ENCODE data around the gene CATSPER4. TPM values are rescaled to one million over a fixed set of nuclear protein-coding genes. Genes with fewer than 3 reads are reported as not detected.

CATSPER4 gene
- total RNA-seq, 4 donors from 2014 or later: not detected

DNA sequence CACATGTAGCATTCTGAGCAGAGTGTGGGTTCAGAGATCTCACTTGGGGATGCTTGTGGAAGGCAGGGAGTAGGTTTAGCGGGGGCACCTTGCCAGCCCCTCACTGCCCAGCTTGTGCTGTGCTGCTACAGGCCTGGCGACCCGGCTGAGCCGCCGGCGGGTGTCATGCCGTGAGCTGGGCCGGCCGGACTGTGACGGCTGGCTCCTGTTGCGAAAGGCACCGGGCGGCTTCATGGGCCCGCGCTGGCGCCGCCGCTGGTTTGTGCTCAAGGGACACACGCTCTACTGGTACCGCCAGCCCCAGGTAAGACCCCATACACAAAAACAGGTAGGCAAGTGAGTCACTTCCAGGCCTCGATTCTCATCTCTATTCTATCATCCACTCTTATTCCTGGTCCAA is 5.5 kb upstream of the CATSPER4 start:
- no peak for DNase-seq (ENCODE audit: low spot score in 2 of 2)
- intact Hi-C loops (cut with DNase I; ENCODE audit: low total_unique reads): no loop called here
- WGBS, 2 donors: 93 to 94% methylated on average over 21 of the region's 21 CpGs
- TF ChIP-seq POLR2A (IDR thresholded peaks at IDR 0.05): no peak
- TF ChIP-seq, protein P1, sequence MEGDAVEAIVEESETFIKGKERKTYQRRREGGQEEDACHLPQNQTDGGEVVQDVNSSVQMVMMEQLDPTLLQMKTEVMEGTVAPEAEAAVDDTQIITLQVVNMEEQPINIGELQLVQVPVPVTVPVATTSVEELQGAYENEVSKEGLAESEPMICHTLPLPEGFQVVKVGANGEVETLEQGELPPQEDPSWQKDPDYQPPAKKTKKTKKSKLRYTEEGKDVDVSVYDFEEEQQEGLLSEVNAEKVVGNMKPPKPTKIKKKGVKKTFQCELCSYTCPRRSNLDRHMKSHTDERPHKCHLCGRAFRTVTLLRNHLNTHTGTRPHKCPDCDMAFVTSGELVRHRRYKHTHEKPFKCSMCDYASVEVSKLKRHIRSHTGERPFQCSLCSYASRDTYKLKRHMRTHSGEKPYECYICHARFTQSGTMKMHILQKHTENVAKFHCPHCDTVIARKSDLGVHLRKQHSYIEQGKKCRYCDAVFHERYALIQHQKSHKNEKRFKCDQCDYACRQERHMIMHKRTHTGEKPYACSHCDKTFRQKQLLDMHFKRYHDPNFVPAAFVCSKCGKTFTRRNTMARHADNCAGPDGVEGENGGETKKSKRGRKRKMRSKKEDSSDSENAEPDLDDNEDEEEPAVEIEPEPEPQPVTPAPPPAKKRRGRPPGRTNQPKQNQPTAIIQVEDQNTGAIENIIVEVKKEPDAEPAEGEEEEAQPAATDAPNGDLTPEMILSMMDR (IDR thresholded peaks at IDR 0.05): no peak
- H3K4me3 ChIP-seq (ENCODE audit: low read depth, poor library complexity, severe bottlenecking): no peak overlapping the region

DNA sequence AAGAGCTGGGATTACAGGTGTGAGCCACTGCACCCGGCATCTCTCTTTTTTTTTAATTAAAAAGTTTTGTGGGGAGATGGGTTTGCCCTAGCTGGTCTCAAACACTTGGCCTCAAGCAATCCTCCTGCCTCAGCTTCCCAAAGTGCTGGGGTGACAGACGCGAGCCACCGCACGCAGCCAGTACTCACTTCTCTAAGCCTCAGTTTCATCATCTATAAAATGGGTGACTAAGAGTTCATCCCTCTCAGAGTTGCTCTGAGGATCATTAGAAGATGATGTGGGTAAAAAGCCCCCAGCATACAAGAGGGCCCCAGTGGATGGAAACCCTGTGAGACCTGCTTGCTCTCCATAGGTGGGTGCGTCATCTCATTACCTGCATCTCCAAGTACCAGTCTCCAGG is 2.5 kb upstream of the CATSPER4 start:
- DNase-seq (ENCODE audit: low spot score in 2 of 2): no peak
- intact Hi-C loops (cut with DNase I; ENCODE audit: low total_unique reads): no loop called here
- TF ChIP-seq, protein P1 (IDR thresholded peaks at IDR 0.05): no peak
- no peak for TF ChIP-seq POLR2A (IDR thresholded peaks at IDR 0.05)
- WGBS, 2 donors: 95 to 100% methylated on average over 6 of the region's 6 CpGs
- H3K4me3 ChIP-seq (ENCODE audit: low read depth, poor library complexity, severe bottlenecking): no peak overlapping the region

DNA sequence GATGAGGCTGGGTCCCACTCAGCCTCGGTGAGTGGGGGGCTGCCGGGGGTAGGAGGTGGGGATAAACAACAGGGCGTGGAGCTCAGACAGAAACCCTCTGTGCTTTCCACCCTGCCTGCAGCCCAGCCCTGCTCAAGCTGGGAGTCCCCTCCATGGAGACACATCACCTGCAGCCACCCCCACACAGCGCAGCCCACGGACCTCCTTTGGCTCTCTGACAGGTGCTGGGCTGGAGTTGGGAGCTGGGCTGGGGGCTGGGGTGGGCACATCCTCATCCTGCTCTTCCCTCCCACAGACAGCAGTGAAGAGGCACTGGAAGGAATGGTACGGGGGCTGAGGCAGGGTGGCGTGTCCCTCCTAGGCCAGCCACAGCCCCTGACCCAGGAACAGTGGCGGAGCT is 1.9 kb upstream of the CATSPER4 start:
- intact Hi-C loops (cut with DNase I; ENCODE audit: low total_unique reads): no loop called here
- DNase-seq (ENCODE audit: low spot score in 2 of 2): no peak
- TF ChIP-seq, protein P1 (IDR thresholded peaks at IDR 0.05): no peak
- no peak for TF ChIP-seq POLR2A (IDR thresholded peaks at IDR 0.05)
- WGBS, 2 donors: 85 to 93% methylated on average over 8 of the region's 8 CpGs
- H3K4me3 ChIP-seq (ENCODE audit: low read depth, poor library complexity, severe bottlenecking): no peak overlapping the region

DNA sequence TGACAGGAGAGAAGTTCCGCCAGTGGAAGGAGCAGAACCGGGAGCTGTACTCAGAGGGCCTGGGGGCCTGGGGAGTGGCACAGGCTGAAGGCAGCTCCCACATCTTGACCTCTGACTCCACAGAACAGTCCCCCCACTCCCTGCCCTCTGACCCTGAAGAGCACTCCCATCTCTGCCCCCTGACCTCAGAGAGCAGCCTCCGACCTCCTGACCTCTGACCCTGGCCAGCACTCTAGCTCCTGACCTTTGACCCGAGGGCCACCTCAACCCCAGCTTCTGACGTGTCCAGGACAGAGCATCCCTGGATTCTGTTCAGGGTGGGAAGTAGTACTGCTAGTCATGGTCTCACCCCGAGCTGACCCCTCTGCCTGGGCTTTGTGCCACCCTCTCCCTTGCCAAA is 1.1 kb upstream of the CATSPER4 start:
- TF ChIP-seq POLR2A (IDR thresholded peaks at IDR 0.05): no peak
- TF ChIP-seq, protein P1 (IDR thresholded peaks at IDR 0.05): no peak
- WGBS, 2 donors: 81 to 84% methylated on average over 6 of the region's 6 CpGs
- intact Hi-C loops (cut with DNase I; ENCODE audit: low total_unique reads): no loop called here
- no peak for DNase-seq (ENCODE audit: low spot score in 2 of 2)
- H3K4me3 ChIP-seq (ENCODE audit: low read depth, poor library complexity, severe bottlenecking): no peak overlapping the region

DNA sequence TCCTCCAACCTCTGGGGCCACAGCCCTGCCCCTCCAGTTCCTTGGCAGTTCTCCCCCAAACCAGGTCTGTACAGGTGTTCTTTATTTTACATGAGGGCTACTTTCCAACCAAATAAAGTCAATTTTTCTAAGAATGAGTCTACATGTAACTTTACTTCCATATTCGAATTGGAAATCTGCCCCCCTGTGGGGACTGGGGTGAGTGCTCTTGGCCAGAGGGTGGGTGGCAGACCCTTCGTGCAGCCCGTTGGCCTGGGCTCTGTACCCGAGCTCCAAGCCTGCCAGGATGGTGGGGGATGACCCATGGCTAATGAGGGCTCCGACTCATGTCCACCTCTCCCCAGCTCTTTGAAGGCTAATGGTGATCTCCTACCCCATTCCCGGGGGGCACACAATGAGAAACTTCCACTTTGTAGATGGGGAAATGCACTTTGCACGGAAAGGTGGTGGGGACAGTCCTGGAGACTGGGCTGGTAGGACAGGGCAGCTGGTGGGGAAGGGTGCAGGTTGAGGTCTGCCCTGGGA is 589 bp upstream of the CATSPER4 start:
- TF ChIP-seq, protein P1 (IDR thresholded peaks at IDR 0.05): no peak
- TF ChIP-seq POLR2A (IDR thresholded peaks at IDR 0.05): no peak
- WGBS, 2 donors: 81 to 86% methylated on average over 7 of the region's 7 CpGs
- intact Hi-C loops (cut with DNase I; ENCODE audit: low total_unique reads): no loop called here
- DNase-seq (ENCODE audit: low spot score in 2 of 2): no peak
- H3K4me3 ChIP-seq (ENCODE audit: low read depth, poor library complexity, severe bottlenecking): no peak overlapping the region

DNA sequence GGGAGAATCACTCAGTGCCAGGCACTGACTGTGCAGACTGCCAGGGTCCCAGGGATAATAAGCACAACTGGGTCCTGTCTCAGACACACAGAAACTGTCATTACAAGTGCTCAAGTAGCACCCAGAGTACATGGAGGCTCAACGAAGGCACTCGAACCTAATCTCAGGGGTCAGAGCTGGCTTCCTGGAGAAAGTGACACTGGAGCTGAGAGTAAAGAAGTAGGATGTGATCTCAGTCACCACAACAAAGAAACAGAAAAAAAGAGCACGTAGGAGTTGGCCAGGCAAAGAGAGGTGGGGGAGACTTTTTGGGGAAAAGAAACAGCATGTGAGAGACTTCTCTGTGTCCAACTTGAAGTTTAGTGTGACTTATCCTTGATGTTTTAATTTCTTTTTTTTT is 1.3 kb downstream of the CATSPER4 start:
- DNase-seq (ENCODE audit: low spot score in 2 of 2): no peak
- no peak overlapping the region for H3K4me3 ChIP-seq (ENCODE audit: low read depth, poor library complexity, severe bottlenecking)
- intact Hi-C loops (cut with DNase I; ENCODE audit: low total_unique reads): no loop called here
- WGBS, 2 donors: 60 to 61% methylated on average over 3 of the region's 3 CpGs
- TF ChIP-seq, protein P1 (IDR thresholded peaks at IDR 0.05): no peak
- no peak for TF ChIP-seq POLR2A (IDR thresholded peaks at IDR 0.05)

Measured in lower leg skin (tissue), 4 donors.